Endothelial cell (in vitro differentiated cells): ENCODE measurements around the gene POMGNT2. TPM values are rescaled to one million over a fixed set of nuclear protein-coding genes. Genes with fewer than 3 reads are reported as not detected.

Experiments
- DNase-seq: peaks from one replicate; pipeline ENCODE4 v3.0.0; 2021; ENCODE audit warnings: low spot score
- H3K27ac Mint-ChIP-seq: one replicate; pipeline ENCODE4 v1.8.0; 2021; ENCODE audit warnings: mixed read lengths, inconsistent platforms; ENCODE audit not compliant: unreplicated experiment
- H3K27me3 Mint-ChIP-seq: one replicate; pipeline ENCODE4 v1.8.0; 2021; ENCODE audit warnings: mild to moderate bottlenecking, moderate library complexity, mixed read lengths, inconsistent platforms; ENCODE audit not compliant: unreplicated experiment
- H3K36me3 Mint-ChIP-seq: one replicate; pipeline ENCODE4 v1.8.0; 2021; ENCODE audit warnings: mild to moderate bottlenecking, low read depth, mixed read lengths, inconsistent platforms; ENCODE audit not compliant: unreplicated experiment
- H3K4me1 Mint-ChIP-seq: one replicate; pipeline ENCODE4 v1.8.0; 2021; ENCODE audit warnings: mild to moderate bottlenecking, mixed read lengths, inconsistent platforms; ENCODE audit not compliant: unreplicated experiment
- H3K4me3 Mint-ChIP-seq: one replicate; pipeline ENCODE4 v1.8.0; 2021; ENCODE audit warnings: mild to moderate bottlenecking, mixed read lengths, inconsistent platforms; ENCODE audit not compliant: unreplicated experiment
- H3K9me3 Mint-ChIP-seq: one replicate; pipeline ENCODE4 v1.8.0; 2021; ENCODE audit warnings: mixed read lengths, inconsistent platforms; ENCODE audit not compliant: unreplicated experiment
- CTCF ChIP-seq: fragments of 200-600 bp; sonication (generic); IDR thresholded peaks from one replicate; pipeline ENCODE4 v1.5.0; 2021; ENCODE audit warnings: antibody characterized with exemption; ENCODE audit not compliant: unreplicated experiment
- total RNA-seq: library from RNA; stranded (reverse); fragmentation: NEBNext Ultra II Directional; extraction: Animal tissue kit (Norgen Biotek cat#: 25700); gene quantifications from one replicate; pipeline ENCODE4 v1.2.1, GENCODE V29; 2021; ENCODE audit not compliant: unreplicated experiment

The POMGNT2 gene
- total RNA-seq, 1 donor from 2014 or later = 12.1 TPM

- no peaks in the 10 kb centered on the region for H3K27me3 Mint-ChIP-seq
- no peak overlapping the region for H3K4me3 Mint-ChIP-seq
- H3K9me3 Mint-ChIP-seq = no peaks in the 10 kb centered on the region
- no peak overlapping the region for H3K27ac Mint-ChIP-seq
- H3K4me1 Mint-ChIP-seq = no peaks in the 10 kb centered on the region
- no peaks in the 10 kb centered on the region for H3K36me3 Mint-ChIP-seq
- no peak for DNase-seq
- TF ChIP-seq CTCF = no peak
These were observed 10.5 kb downstream of the POMGNT2 start for GRCh38 chr3:43095370-43095769.

- no peak overlapping the region for H3K27ac Mint-ChIP-seq
- TF ChIP-seq CTCF = no peak
These were observed 11.0 kb downstream of the POMGNT2 start for GRCh38 chr3:43094851-43095250.

GRCh38 chr3:43094381-43094780 lies 11.5 kb downstream of the POMGNT2 start:
- Mint-ChIP-seq H3K27ac (no peak overlapping the region), H3K36me3 (no peaks in the 10 kb centered on the region), H3K4me3 (no peak overlapping the region), H3K27me3 (no peaks in the 10 kb centered on the region), H3K4me1 (no peaks in the 10 kb centered on the region), H3K9me3 (no peaks in the 10 kb centered on the region)
- no peak for TF ChIP-seq CTCF
- no peak for DNase-seq

More at GRCh38 chr3:43094851-43095250, 11.0 kb downstream of the POMGNT2 start:
- H3K4me1 Mint-ChIP-seq = no peaks in the 10 kb centered on the region
- H3K36me3 Mint-ChIP-seq = no peaks in the 10 kb centered on the region
- no peaks in the 10 kb centered on the region for H3K9me3 Mint-ChIP-seq
- no peak overlapping the region for H3K4me3 Mint-ChIP-seq
- no peaks in the 10 kb centered on the region for H3K27me3 Mint-ChIP-seq
- DNase-seq = no peak

- H3K27me3 Mint-ChIP-seq = no peaks in the 10 kb centered on the region
- no peak for TF ChIP-seq CTCF
- no peaks in the 10 kb centered on the region for H3K36me3 Mint-ChIP-seq
- H3K4me1 Mint-ChIP-seq = no peaks in the 10 kb centered on the region
- no peak overlapping the region for H3K27ac Mint-ChIP-seq
- DNase-seq = no peak
- no peaks in the 10 kb centered on the region for H3K9me3 Mint-ChIP-seq
- H3K4me3 Mint-ChIP-seq = no peak overlapping the region
These were observed 11.9 kb downstream of the POMGNT2 start for GRCh38 chr3:43093974-43094373.

GRCh38 chr3:43093006-43093405 lies 12.9 kb downstream of the POMGNT2 start:
- H3K27ac Mint-ChIP-seq = no peak overlapping the region
- no peak for TF ChIP-seq CTCF

More at GRCh38 chr3:43093006-43093405, 12.9 kb downstream of the POMGNT2 start:
- Mint-ChIP-seq H3K4me1 (no peaks in the 10 kb centered on the region), H3K27me3 (no peaks in the 10 kb centered on the region), H3K9me3 (no peaks in the 10 kb centered on the region), H3K36me3 (no peaks in the 10 kb centered on the region), H3K4me3 (no peak overlapping the region)
- DNase-seq = no peak
